GM23338 (cell line): Measurements from ENCODE around the gene TOR2A. TPM values are rescaled to one million over a fixed set of nuclear protein-coding genes. Genes with fewer than 3 reads are reported as not detected.

Experiments used
- ATAC-seq: fragments of 200-7000 bp; cut with Tn5 transposase; 3 replicates; pipeline ENCODE4 v1.9.1; 2020
- DNase-seq: peaks from one replicate; pipeline ENCODE4 v3.0.0-alpha.2; 2015; ENCODE audit warnings: low spot score
- H2AFZ ChIP-seq: fragments of 200-600 bp; sonication (generic); 2 replicates; pipeline ENCODE4 v1.8.0; 2016; ENCODE audit warnings: antibody characterized with exemption, mild to moderate bottlenecking, moderate library complexity
- H3F3A ChIP-seq: fragments of 200-600 bp; sonication (generic); replicated peaks from 2 replicates; pipeline ENCODE4 v1.8.0; 2017; ENCODE audit warnings: antibody characterized with exemption, mixed run types, low read depth
- H3K27ac ChIP-seq: fragments of 200-600 bp; sonication (generic); 2 replicates; pipeline ENCODE4 v1.6.1; 2016; ENCODE audit warnings: low read depth
- H3K27me3 ChIP-seq: fragments of 200-600 bp; sonication (generic); 2 replicates; pipeline ENCODE4 v1.8.0; 2016; ENCODE audit warnings: mild to moderate bottlenecking, mixed run types, moderate library complexity; ENCODE audit not compliant: insufficient read depth
- H3K36me3 ChIP-seq: fragments of 200-600 bp; sonication (generic); 2 replicates; pipeline ENCODE4 v1.8.0; 2016; ENCODE audit warnings: mild to moderate bottlenecking; ENCODE audit not compliant: insufficient read depth
- H3K4me1 ChIP-seq: fragments of 200-600 bp; sonication (generic); 2 replicates; pipeline ENCODE4 v1.8.0; 2016; ENCODE audit warnings: mild to moderate bottlenecking, moderate library complexity; ENCODE audit not compliant: insufficient read depth
- H3K4me2 ChIP-seq: fragments of 200-600 bp; sonication (generic); 2 replicates; pipeline ENCODE4 v1.7.1; 2017; ENCODE audit warnings: mixed run types
- H3K4me3 ChIP-seq: fragments of 200-600 bp; sonication (generic); 2 replicates; pipeline ENCODE4 v1.6.1; 2016; ENCODE audit warnings: mixed run types
- H3K79me2 ChIP-seq: fragments of 200-600 bp; sonication (generic); replicated peaks from 2 replicates; pipeline ENCODE4 v1.8.0; 2017; ENCODE audit warnings: mild to moderate bottlenecking; ENCODE audit not compliant: insufficient read depth
- H3K9me2 ChIP-seq: fragments of 200-600 bp; sonication (generic); 2 replicates; pipeline ENCODE4 v1.8.0; 2017; ENCODE audit not compliant: insufficient read depth
- H4K20me1 ChIP-seq: fragments of 200-600 bp; sonication (generic); replicated peaks from 2 replicates; pipeline ENCODE4 v1.8.0; 2017; ENCODE audit warnings: mild to moderate bottlenecking; ENCODE audit not compliant: insufficient read depth
- H3K27ac Mint-ChIP-seq: 2 replicates; pipeline ENCODE4 v1.8.0; 2020; ENCODE audit warnings: inconsistent platforms, mild to moderate bottlenecking, moderate library complexity, mixed read lengths
- H3K27me3 Mint-ChIP-seq: 3 replicates; pipeline ENCODE4 v1.8.0; 2022; ENCODE audit warnings: low read depth, mild to moderate bottlenecking, moderate library complexity, mixed read lengths, inconsistent platforms; ENCODE audit not compliant: insufficient read depth, poor library complexity
- H3K36me3 Mint-ChIP-seq: 3 replicates; pipeline ENCODE4 v1.8.0; 2021; ENCODE audit warnings: low read depth, mild to moderate bottlenecking, inconsistent platforms, moderate library complexity, mixed read lengths
- H3K4me1 Mint-ChIP-seq: 3 replicates; pipeline ENCODE4 v1.8.0; 2020; ENCODE audit warnings: mild to moderate bottlenecking, inconsistent platforms, mixed read lengths
- H3K4me3 Mint-ChIP-seq: 3 replicates; pipeline ENCODE4 v1.8.0; 2021; ENCODE audit warnings: moderate library complexity, mild to moderate bottlenecking, inconsistent platforms, mixed read lengths
- H3K9me3 Mint-ChIP-seq: 3 replicates; pipeline ENCODE4 v1.8.0; 2020; ENCODE audit warnings: moderate library complexity, mild to moderate bottlenecking, inconsistent platforms, mixed read lengths
- CREB1 ChIP-seq: fragments of 250-450 bp; sonication (Bioruptor Pico); IDR thresholded peaks from 2 replicates; pipeline ENCODE4 v1.5.0; 2020; ENCODE audit warnings: low read depth, mild to moderate bottlenecking, moderate library complexity
- EZH2 ChIP-seq: fragments of 200-600 bp; sonication (generic); IDR thresholded peaks from one replicate; pipeline ENCODE4 v1.8.0; 2017; ENCODE audit warnings: antibody characterized with exemption, mild to moderate bottlenecking, low read depth; ENCODE audit not compliant: unreplicated experiment
- POLR2AphosphoS5 ChIP-seq: IDR thresholded peaks from 2 replicates; pipeline ENCODE4 v1.6.1; 2016; ENCODE audit warnings: antibody characterized with exemption, low read depth
- ZNF114 ChIP-seq: fragments of 250-450 bp; sonication (Bioruptor Pico); IDR thresholded peaks from 2 replicates; pipeline ENCODE4 v1.5.0; 2020; ENCODE audit warnings: mild to moderate bottlenecking, moderate library complexity
- ZNF331 ChIP-seq: fragments of 250-450 bp; sonication (Bioruptor Pico); IDR thresholded peaks from 2 replicates; pipeline ENCODE4 v1.5.0; 2020; ENCODE audit warnings: low read depth, mild to moderate bottlenecking, moderate library complexity
- polyA plus RNA-seq: library from polyadenylated mRNA; unstranded; fragments of >200 nt; fragmentation: Nextera tagmentation; extraction: Ambion mirVana; gene quantifications from 2 replicates; pipeline ENCODE4 v1.2.1, GENCODE V29; 2016
- total RNA-seq: library from RNA; depleted of rRNA; stranded (reverse); fragments of >200 nt; shearing (Covaris generic); gene quantifications from 2 replicates; pipeline ENCODE4 v1.2.3, GENCODE V29; 2014
- TF ChIP-seq, protein P1 (sequence below): IDR thresholded peaks from 2 replicates; pipeline ENCODE4 v1.6.1; 2016; ENCODE audit warnings: antibody characterized with exemption
- TF ChIP-seq, protein P2 (sequence below), 2 experiments: fragments of 200-600 bp in 1 of 2; sonication (generic) in 1 of 2; conservative IDR thresholded peaks; 2 replicates each; pipeline versions ENCODE4 v1.5.1 to v1.6.1; 2016 to 2017; ENCODE audit warnings: antibody characterized with exemption in 2 of 2, low read depth in 2 of 2, mild to moderate bottlenecking in 2 of 2, moderate library complexity in 1 of 2
- TF ChIP-seq, protein P3 (sequence below): fragments of 250-450 bp; sonication (Bioruptor Pico); IDR thresholded peaks from 2 replicates; pipeline ENCODE4 v1.5.0; 2020; ENCODE audit warnings: mild to moderate bottlenecking, moderate library complexity

The TOR2A gene
- total and polyA plus RNA-seq, 2 experiments from 2014 or later: 14.4 to 23.5 TPM

DNA sequence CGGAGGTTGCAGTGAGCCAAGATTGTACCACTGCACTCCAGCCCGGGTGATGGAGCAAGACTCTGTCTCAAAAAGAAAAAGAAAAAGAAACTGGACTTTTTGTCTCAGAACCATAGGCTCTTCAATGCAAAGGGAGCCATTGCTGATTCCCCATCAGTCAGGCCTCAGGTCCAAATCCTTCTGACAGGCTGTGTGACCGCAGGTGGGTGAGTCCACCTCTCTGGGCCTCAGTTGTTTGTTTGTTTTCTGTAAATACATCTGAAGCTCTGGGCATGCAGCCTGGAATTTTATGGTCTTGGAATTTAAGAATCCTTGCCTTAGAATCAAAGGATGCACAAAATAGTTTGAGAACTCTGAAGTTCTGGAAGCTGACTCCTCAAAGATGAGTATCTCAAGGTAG, 21.1 kb upstream of the TOR2A start (continued):
- no peak for TF ChIP-seq ZNF331 (CRISPR knock-in tag)
- no peak for TF ChIP-seq EZH2
- no peak for TF ChIP-seq ZNF114
- TF ChIP-seq, protein P1, sequence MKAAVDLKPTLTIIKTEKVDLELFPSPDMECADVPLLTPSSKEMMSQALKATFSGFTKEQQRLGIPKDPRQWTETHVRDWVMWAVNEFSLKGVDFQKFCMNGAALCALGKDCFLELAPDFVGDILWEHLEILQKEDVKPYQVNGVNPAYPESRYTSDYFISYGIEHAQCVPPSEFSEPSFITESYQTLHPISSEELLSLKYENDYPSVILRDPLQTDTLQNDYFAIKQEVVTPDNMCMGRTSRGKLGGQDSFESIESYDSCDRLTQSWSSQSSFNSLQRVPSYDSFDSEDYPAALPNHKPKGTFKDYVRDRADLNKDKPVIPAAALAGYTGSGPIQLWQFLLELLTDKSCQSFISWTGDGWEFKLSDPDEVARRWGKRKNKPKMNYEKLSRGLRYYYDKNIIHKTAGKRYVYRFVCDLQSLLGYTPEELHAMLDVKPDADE: no peak
- TF ChIP-seq, protein P2, sequence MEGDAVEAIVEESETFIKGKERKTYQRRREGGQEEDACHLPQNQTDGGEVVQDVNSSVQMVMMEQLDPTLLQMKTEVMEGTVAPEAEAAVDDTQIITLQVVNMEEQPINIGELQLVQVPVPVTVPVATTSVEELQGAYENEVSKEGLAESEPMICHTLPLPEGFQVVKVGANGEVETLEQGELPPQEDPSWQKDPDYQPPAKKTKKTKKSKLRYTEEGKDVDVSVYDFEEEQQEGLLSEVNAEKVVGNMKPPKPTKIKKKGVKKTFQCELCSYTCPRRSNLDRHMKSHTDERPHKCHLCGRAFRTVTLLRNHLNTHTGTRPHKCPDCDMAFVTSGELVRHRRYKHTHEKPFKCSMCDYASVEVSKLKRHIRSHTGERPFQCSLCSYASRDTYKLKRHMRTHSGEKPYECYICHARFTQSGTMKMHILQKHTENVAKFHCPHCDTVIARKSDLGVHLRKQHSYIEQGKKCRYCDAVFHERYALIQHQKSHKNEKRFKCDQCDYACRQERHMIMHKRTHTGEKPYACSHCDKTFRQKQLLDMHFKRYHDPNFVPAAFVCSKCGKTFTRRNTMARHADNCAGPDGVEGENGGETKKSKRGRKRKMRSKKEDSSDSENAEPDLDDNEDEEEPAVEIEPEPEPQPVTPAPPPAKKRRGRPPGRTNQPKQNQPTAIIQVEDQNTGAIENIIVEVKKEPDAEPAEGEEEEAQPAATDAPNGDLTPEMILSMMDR (conservative IDR thresholded peaks at IDR 0.05; ENCODE audit: low read depth in 2 of 2): no peak

DNA sequence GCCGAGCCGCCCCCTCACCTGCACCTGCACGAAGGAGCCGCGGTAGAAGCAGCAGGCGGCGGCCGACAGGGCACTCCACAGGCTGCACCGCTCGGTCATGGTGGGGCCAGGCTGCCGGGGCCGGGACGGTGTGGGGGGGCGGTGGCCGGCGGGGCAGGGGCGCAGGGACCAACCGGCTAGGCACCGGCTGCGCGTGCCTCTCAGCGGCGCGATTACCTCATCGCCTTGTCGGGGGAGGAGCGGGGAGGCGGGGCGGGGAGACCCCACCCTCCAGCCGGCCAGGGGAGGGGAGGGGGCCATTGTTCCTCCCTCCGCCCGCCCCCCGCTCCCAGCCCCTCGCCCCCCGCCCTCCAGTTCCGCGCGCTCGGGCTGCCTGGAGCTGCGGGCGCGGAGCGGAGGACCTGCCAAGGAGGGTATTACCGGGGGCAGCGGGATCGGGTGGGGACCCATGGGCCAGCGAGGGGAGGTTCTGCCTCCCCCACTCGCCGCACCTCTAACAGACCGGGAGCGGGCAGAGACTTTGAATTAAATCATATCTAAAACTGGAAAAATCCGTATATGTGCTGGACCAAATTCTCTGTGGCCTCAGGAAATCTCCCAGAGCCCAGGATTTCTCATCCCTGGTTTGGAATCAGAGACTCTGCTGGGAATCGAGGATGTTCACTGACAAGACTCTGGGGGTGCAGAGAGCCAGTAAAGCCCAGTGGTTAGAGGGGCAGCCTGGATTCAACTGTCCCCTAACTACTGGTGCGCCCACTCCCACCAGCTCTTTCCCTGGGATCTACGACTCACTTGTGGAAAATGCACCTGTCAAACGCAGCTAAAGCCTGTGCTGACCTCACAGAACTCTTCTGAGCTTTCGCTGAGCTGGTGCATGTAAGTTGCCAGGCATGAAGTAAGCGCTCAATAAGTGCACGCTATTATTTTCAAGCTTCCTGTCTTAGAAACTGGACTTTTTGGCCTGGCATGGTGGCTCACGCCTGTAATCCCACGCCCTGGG, 20.3 kb upstream of the TOR2A start:
- no peaks in the 10 kb centered on the region for H3K36me3 ChIP-seq
- H3K36me3 Mint-ChIP-seq: no peaks in the 10 kb centered on the region; the same call in 2 of the 3 replicates
- peaks cover 15% of the 10 kb centered on the region for H3K27me3 Mint-ChIP-seq
- H3K79me2 ChIP-seq: no peaks in the 10 kb centered on the region
- peak overlapping the region; percentile 65 for H3K4me3 Mint-ChIP-seq
- DNase-seq (peak; percentile 87), ATAC-seq (peak; percentile 58)
- peak overlapping the region; percentile 96 for H3K4me3 ChIP-seq
- peak overlapping the region; percentile 95; the same call in 1 of the 2 replicates for H2AFZ ChIP-seq
- peak overlapping the region; percentile 99 for H3K4me2 ChIP-seq
- no peaks in the 10 kb centered on the region for H3F3A ChIP-seq
- H3K27ac ChIP-seq: no peak overlapping the region
- TF ChIP-seq, protein P3, sequence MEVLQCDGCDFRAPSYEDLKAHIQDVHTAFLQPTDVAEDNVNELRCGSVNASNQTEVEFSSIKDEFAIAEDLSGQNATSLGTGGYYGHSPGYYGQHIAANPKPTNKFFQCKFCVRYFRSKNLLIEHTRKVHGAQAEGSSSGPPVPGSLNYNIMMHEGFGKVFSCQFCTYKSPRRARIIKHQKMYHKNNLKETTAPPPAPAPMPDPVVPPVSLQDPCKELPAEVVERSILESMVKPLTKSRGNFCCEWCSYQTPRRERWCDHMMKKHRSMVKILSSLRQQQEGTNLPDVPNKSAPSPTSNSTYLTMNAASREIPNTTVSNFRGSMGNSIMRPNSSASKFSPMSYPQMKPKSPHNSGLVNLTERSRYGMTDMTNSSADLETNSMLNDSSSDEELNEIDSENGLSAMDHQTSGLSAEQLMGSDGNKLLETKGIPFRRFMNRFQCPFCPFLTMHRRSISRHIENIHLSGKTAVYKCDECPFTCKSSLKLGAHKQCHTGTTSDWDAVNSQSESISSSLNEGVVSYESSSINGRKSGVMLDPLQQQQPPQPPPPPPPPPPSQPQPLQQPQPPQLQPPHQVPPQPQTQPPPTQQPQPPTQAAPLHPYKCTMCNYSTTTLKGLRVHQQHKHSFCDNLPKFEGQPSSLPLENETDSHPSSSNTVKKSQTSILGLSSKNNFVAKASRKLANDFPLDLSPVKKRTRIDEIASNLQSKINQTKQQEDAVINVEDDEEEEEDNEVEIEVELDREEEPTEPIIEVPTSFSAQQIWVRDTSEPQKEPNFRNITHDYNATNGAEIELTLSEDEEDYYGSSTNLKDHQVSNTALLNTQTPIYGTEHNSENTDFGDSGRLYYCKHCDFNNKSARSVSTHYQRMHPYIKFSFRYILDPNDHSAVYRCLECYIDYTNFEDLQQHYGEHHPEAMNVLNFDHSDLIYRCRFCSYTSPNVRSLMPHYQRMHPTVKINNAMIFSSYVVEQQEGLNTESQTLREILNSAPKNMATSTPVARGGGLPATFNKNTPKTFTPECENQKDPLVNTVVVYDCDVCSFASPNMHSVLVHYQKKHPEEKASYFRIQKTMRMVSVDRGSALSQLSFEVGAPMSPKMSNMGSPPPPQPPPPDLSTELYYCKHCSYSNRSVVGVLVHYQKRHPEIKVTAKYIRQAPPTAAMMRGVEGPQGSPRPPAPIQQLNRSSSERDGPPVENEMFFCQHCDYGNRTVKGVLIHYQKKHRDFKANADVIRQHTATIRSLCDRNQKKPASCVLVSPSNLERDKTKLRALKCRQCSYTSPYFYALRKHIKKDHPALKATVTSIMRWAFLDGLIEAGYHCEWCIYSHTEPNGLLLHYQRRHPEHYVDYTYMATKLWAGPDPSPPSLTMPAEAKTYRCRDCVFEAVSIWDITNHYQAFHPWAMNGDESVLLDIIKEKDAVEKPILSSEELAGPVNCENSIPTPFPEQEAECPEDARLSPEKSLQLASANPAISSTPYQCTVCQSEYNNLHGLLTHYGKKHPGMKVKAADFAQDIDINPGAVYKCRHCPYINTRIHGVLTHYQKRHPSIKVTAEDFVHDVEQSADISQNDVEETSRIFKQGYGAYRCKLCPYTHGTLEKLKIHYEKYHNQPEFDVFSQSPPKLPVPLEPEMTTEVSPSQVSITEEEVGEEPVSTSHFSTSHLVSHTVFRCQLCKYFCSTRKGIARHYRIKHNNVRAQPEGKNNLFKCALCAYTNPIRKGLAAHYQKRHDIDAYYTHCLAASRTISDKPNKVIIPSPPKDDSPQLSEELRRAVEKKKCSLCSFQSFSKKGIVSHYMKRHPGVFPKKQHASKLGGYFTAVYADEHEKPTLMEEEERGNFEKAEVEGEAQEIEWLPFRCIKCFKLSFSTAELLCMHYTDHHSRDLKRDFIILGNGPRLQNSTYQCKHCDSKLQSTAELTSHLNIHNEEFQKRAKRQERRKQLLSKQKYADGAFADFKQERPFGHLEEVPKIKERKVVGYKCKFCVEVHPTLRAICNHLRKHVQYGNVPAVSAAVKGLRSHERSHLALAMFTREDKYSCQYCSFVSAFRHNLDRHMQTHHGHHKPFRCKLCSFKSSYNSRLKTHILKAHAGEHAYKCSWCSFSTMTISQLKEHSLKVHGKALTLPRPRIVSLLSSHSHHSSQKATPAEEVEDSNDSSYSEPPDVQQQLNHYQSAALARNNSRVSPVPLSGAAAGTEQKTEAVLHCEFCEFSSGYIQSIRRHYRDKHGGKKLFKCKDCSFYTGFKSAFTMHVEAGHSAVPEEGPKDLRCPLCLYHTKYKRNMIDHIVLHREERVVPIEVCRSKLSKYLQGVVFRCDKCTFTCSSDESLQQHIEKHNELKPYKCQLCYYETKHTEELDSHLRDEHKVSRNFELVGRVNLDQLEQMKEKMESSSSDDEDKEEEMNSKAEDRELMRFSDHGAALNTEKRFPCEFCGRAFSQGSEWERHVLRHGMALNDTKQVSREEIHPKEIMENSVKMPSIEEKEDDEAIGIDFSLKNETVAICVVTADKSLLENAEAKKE (CRISPR knock-in tag): no peak
- peak; percentile 63 for TF ChIP-seq POLR2AphosphoS5
- TF ChIP-seq, protein P2 (conservative IDR thresholded peaks at IDR 0.05; ENCODE audit: low read depth in 2 of 2): no peak
- TF ChIP-seq CREB1: no peak
- TF ChIP-seq ZNF331 (CRISPR knock-in tag): no peak
- TF ChIP-seq ZNF114: no peak
- no peaks in the 10 kb centered on the region for H3K9me3 Mint-ChIP-seq
- H3K27ac Mint-ChIP-seq: no peak overlapping the region
- no peaks in the 10 kb centered on the region; the same call in 2 of the 3 replicates for H3K4me1 Mint-ChIP-seq
- H3K9me2 ChIP-seq: no peaks in the 10 kb centered on the region
- H3K27me3 ChIP-seq: peaks cover 14% of the 10 kb centered on the region
- peaks cover 5% of the 10 kb centered on the region; the same call in 1 of the 2 replicates for H3K4me1 ChIP-seq
- H4K20me1 ChIP-seq: peaks cover 20% of the 10 kb centered on the region
